OCI-LY3 (cell line): ENCODE data around the gene TESK1.
A peak's percentile ranks its signal among the peaks of the same experiment; 100 is the strongest.

Experiments used
- H2AFZ ChIP-seq: fragments of 200-600, 300-600 bp; shearing (Covaris generic); 2 replicates; pipeline ENCODE4 v1.6.0; 2014; ENCODE audit warnings: antibody characterized with exemption, low read depth, low read length
- H3K27ac ChIP-seq: fragments of 200-600, 300-600 bp; sonication (generic); 2 replicates; pipeline ENCODE4 v1.5.1; 2014; ENCODE audit warnings: mild to moderate bottlenecking, low read length, moderate library complexity, mixed read lengths
- H3K27me3 ChIP-seq: fragments of 200-600, 300-600 bp; sonication (generic); 2 replicates; pipeline ENCODE4 v1.6.1; 2014; ENCODE audit warnings: low read depth, low read length, mixed read lengths
- H3K36me3 ChIP-seq: fragments of 200-600, 300-600 bp; sonication (generic); replicated peaks from 2 replicates; pipeline ENCODE3; 2014; ENCODE audit warnings: low read depth, low read length, mixed read lengths
- H3K4me1 ChIP-seq: fragments of 300-600, 200-600 bp; sonication (generic); 2 replicates; pipeline ENCODE4 v1.6.1; 2014; ENCODE audit warnings: low read length, mixed read lengths
- H3K4me2 ChIP-seq: fragments of 200-600, 300-600 bp; sonication (generic); 2 replicates; pipeline ENCODE4 v1.6.1; 2014; ENCODE audit warnings: low read length, mixed read lengths
- H3K4me3 ChIP-seq: fragments of 300-600, 200-600 bp; sonication (generic); 2 replicates; pipeline ENCODE4 v1.5.1; 2014; ENCODE audit warnings: antibody characterized with exemption, mild to moderate bottlenecking, low read length, moderate library complexity
- H3K79me2 ChIP-seq: fragments of 300-600, 200-600 bp; shearing (Covaris generic); 2 replicates; pipeline ENCODE4 v1.6.1; 2014; ENCODE audit warnings: mild to moderate bottlenecking, low read length, mixed read lengths
- H3K9ac ChIP-seq: fragments of 300-600, 200-600 bp; shearing (Covaris generic); 2 replicates; pipeline ENCODE4 v1.6.0; 2014; ENCODE audit warnings: mild to moderate bottlenecking, low read length, moderate library complexity
- H3K9me3 ChIP-seq: fragments of 200-600, 300-600 bp; shearing (Covaris generic); 2 replicates; pipeline ENCODE4 v1.6.1; 2014; ENCODE audit warnings: low read length, mixed read lengths; ENCODE audit not compliant: insufficient read depth
- H4K20me1 ChIP-seq: fragments of 200-600, 300-600 bp; sonication (generic); 2 replicates; pipeline ENCODE4 v1.6.1; 2016; ENCODE audit warnings: low read length, mixed read lengths; ENCODE audit not compliant: insufficient read depth
- CTCF ChIP-seq: fragments of 200-600, 300-600 bp; sonication (generic); IDR thresholded peaks from 2 replicates; pipeline ENCODE4 v1.5.1; 2014; ENCODE audit warnings: antibody characterized with exemption, low read length, low read depth
- EZH2phosphoT487 ChIP-seq: fragments of 200-600 bp; shearing (Covaris generic); IDR thresholded peaks from 2 replicates; pipeline ENCODE4 v1.6.1; 2018; ENCODE audit warnings: antibody characterized with exemption, mixed run types, low read depth

Gene TESK1

DNA sequence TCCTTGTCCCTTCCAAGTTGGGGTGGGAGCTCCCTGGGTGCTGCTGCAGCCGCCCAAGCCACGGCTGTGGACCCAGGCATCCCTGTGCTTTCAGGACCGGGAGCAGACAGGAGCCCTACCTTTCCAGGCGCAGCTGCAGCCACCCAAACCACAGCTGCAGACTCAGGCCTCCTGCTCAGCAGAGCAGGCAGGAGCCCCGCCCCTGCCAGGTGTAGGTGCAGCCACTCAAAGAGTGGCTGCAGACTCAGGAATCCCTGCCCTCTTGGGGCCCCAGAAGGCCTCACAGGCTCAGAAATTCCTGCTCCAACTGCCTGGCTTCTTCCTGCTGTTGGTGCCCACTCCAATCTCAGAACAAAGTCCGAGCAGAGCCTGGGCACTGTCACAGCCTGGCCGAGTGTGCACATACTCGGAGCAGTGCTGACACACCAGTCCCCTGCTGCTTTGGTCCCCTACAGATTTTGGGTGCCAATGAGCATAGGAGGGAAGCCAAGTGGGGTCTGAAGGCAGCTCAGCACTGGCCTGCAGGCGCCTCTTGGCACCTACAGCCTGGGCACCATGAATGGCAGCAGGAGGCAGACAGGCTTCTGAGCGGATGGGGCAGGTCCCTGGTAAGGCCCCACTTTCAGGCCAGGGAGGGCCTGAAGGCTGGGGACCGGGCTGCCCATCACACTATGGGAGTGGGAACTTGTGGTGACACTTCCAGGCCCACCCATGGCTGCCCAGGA lies 6.0 kb upstream of the TESK1 start:
- Histone ChIP-seq H4K20me1 (no peaks in the 10 kb centered on the region), H3K27me3 (no peaks in the 10 kb centered on the region), H3K4me2 (no peak overlapping the region), H3K9me3 (peaks cover 7% of the 10 kb centered on the region), H3K9ac (no peak overlapping the region), H3K4me1 (peaks cover 23% of the 10 kb centered on the region), H3K27ac (no peak overlapping the region), H3K4me3 (no peak overlapping the region), H3K36me3 (peaks cover 4% of the 10 kb centered on the region), H2AFZ (no peak overlapping the region), H3K79me2 (no peaks in the 10 kb centered on the region)
- TF ChIP-seq CTCF: no peak
- no peak for TF ChIP-seq EZH2phosphoT487

- H3K9me3 ChIP-seq: no peaks in the 10 kb centered on the region
- no peak overlapping the region for H3K27ac ChIP-seq
- H3K79me2 ChIP-seq: no peaks in the 10 kb centered on the region
- no peak overlapping the region for H3K4me3 ChIP-seq
- no peak overlapping the region for H2AFZ ChIP-seq
- TF ChIP-seq CTCF (peak; percentile 38), EZH2phosphoT487 (no peak)
- no peak overlapping the region for H3K4me2 ChIP-seq
- no peak overlapping the region for H3K9ac ChIP-seq
- H3K36me3 ChIP-seq: no peaks in the 10 kb centered on the region
- no peaks in the 10 kb centered on the region for H4K20me1 ChIP-seq
- H3K27me3 ChIP-seq: no peaks in the 10 kb centered on the region
- peaks cover 23% of the 10 kb centered on the region for H3K4me1 ChIP-seq
Measured at GRCh38 chr9:35599763-35600604, 5.1 kb upstream of the TESK1 start.

- peaks cover 5% of the 10 kb centered on the region; the same call in 1 of the 2 replicates for H3K79me2 ChIP-seq
- TF ChIP-seq CTCF (no peak), EZH2phosphoT487 (no peak)
- H4K20me1 ChIP-seq: no peaks in the 10 kb centered on the region
- H3K27me3 ChIP-seq: no peaks in the 10 kb centered on the region
- peak overlapping the region; percentile 83 for H2AFZ ChIP-seq
- H3K9ac ChIP-seq: peak overlapping the region; percentile 69
- peak overlapping the region; percentile 2; the same call in 1 of the 2 replicates for H3K27ac ChIP-seq
- H3K4me2 ChIP-seq: peak overlapping the region; percentile 75
- H3K4me1 ChIP-seq: peaks cover 29% of the 10 kb centered on the region
- peak overlapping the region; percentile 77 for H3K4me3 ChIP-seq
- H3K9me3 ChIP-seq: no peaks in the 10 kb centered on the region
- H3K36me3 ChIP-seq: no peaks in the 10 kb centered on the region
Measured at GRCh38 chr9:35603506-35603985, 1.5 kb upstream of the TESK1 start.

DNA sequence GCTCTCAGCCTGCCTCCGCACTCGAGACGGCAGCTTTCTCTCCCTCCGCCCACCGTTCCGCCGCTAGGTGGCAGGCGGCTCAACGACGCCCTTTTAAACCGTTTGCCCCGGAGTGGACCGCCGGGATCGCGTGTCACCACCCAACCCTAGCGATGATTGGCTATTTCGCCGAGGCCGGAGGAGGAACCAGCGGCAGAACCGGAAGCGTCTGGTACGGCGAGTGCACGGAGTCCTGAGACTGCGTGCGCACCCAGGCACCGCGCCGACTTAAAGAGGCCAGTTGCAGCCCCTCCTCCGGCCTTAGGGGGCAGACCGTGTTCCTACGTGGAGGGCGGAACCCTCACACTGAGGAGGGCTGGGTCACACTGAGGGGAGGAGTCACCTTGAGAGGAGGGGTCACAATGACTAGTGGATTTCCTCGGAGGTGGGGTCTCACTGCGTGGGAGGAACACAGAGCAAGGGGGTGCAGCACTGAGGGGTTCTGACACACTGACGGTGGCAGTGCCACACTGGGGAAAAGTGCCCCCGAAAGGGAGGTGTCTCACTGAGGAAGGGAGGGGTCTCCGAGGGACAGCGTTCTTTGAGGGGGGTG lies 980 bp upstream of the TESK1 start:
- H3K27ac ChIP-seq: peak overlapping the region; percentile 64
- peak overlapping the region; percentile 86 for H3K4me2 ChIP-seq
- peaks cover 24% of the 10 kb centered on the region for H3K4me1 ChIP-seq
- peak overlapping the region; percentile 83; the same call in 1 of the 2 replicates for H2AFZ ChIP-seq
- H3K36me3 ChIP-seq: peaks cover 3% of the 10 kb centered on the region
- H3K9me3 ChIP-seq: no peaks in the 10 kb centered on the region
- no peaks in the 10 kb centered on the region for H4K20me1 ChIP-seq
- peaks cover 5% of the 10 kb centered on the region; the same call in 1 of the 2 replicates for H3K79me2 ChIP-seq
- TF ChIP-seq EZH2phosphoT487 (no peak), CTCF (peak; percentile 88)
- peak overlapping the region; percentile 88 for H3K4me3 ChIP-seq
- peak overlapping the region; percentile 69 for H3K9ac ChIP-seq
- H3K27me3 ChIP-seq: no peaks in the 10 kb centered on the region
